H1 (cell line): ENCODE data around the gene PEAK3. TPM values are rescaled to one million over a fixed set of nuclear protein-coding genes. Genes with fewer than 3 reads are reported as not detected.

Experiments
- CTCF ChIA-PET: fragments of 300-600 bp; sonication (Branson Sonifier 250); formaldehyde crosslinking; loops from one replicate; lab custom pipeline; 2021; ENCODE audit not compliant: partially characterized antibody; lab: Charles Lee
- POLR2A ChIA-PET: fragments of 300-600 bp; sonication (Branson Sonifier 250); formaldehyde crosslinking; loops from one replicate; lab custom pipeline; 2021; ENCODE audit warnings: inconsistent platforms; ENCODE audit not compliant: partially characterized antibody; lab: Charles Lee
- DNase-seq, 2 experiments: peaks; one replicate each; pipeline versions ENCODE4 v3.0.0 to v3.0.0-alpha.2; 2010 to 2022; ENCODE audit warnings: low spot score in 2 of 2, low read depth in 1 of 2, mixed read lengths in 1 of 2
- FAIRE-seq: peaks from 2 replicates; lab custom pipeline; 2011; peaks lifted over from hg19 to GRCh38; lab: Jason Lieb, UNC
- H2AFZ ChIP-seq: 2 replicates; pipeline ENCODE4 v1.8.1; 2012; ENCODE audit warnings: low read length, inconsistent platforms
- H2AK5ac ChIP-seq: 2 replicates; pipeline ENCODE4 v1.6.1; 2013; ENCODE audit warnings: low read depth, low read length
- H2BK120ac ChIP-seq: replicated peaks from 2 replicates; pipeline ENCODE3; 2013; ENCODE audit warnings: low read depth, low read length, inconsistent platforms
- H2BK12ac ChIP-seq: 2 replicates; pipeline ENCODE4 v1.6.1; 2013; ENCODE audit warnings: low read depth, low read length
- H2BK15ac ChIP-seq: 2 replicates; pipeline ENCODE4 v1.6.1; 2013; ENCODE audit warnings: low read length
- H2BK20ac ChIP-seq: 2 replicates; pipeline ENCODE4 v1.6.1; 2013; ENCODE audit warnings: low read length
- H2BK5ac ChIP-seq: 2 replicates; pipeline ENCODE4 v1.6.1; 2013; ENCODE audit warnings: low read depth, low read length
- H3K14ac ChIP-seq: 2 replicates; pipeline ENCODE4 v1.6.1; 2013; ENCODE audit warnings: inconsistent platforms; ENCODE audit not compliant: insufficient read length
- H3K18ac ChIP-seq: 2 replicates; pipeline ENCODE4 v1.6.1; 2013; ENCODE audit warnings: low read length; ENCODE audit errors: extremely low read depth
- H3K23ac ChIP-seq: 2 replicates; pipeline ENCODE4 v1.6.1; 2013; ENCODE audit warnings: inconsistent platforms; ENCODE audit not compliant: insufficient read length
- H3K23me2 ChIP-seq: 2 replicates; pipeline ENCODE4 v1.6.1; 2013; ENCODE audit warnings: low read depth, low read length
- H3K27ac ChIP-seq: 2 replicates; pipeline ENCODE4 v1.6.1; 2011; ENCODE audit warnings: low read depth, low read length, inconsistent platforms
- H3K27me3 ChIP-seq, 4 experiments: replicated peaks in 1 of 4; 1 replicate in 1 of 4; 2 replicates in 3 of 4; pipeline versions ENCODE4 v1.6.1 to v1.8.1; 2011 to 2013; ENCODE audit warnings: low read length in 3 of 4, mild to moderate bottlenecking in 3 of 4, inconsistent platforms in 2 of 4, mixed read lengths in 2 of 4, moderate library complexity in 1 of 4; ENCODE audit not compliant: control insufficient read depth in 3 of 4, insufficient read depth in 3 of 4; ENCODE audit errors: extremely low read depth in 1 of 4
- H3K36me3 ChIP-seq, 4 experiments: 2 replicates each; pipeline versions ENCODE4 v1.6.1 to v1.8.1; 2011 to 2013; ENCODE audit warnings: mild to moderate bottlenecking in 4 of 4, low read length in 3 of 4, moderate library complexity in 2 of 4, control low read depth in 1 of 4, inconsistent platforms in 1 of 4; ENCODE audit not compliant: insufficient read depth in 4 of 4, control insufficient read depth in 2 of 4
- H3K4ac ChIP-seq: replicated peaks from 2 replicates; pipeline ENCODE3; 2013; ENCODE audit warnings: low read length, low read depth, mixed read lengths, inconsistent platforms; ENCODE audit not compliant: insufficient read length
- H3K4me1 ChIP-seq, 4 experiments: replicated peaks in 1 of 4; 1 replicate in 1 of 4; 2 replicates in 3 of 4; pipeline versions ENCODE4 v1.6.1 to v1.8.1; 2011 to 2013; ENCODE audit warnings: low read length in 3 of 4, inconsistent platforms in 2 of 4, mixed read lengths in 1 of 4; ENCODE audit not compliant: insufficient read depth in 4 of 4, control insufficient read depth in 3 of 4
- H3K4me2 ChIP-seq, 2 experiments: 2 replicates each; pipeline versions ENCODE4 v1.6.1 to v1.8.1; 2011 to 2013; ENCODE audit warnings: low read depth in 2 of 2, low read length in 2 of 2, control low read depth in 1 of 2, inconsistent platforms in 1 of 2, mild to moderate bottlenecking in 1 of 2; ENCODE audit not compliant: insufficient read depth in 1 of 2
- H3K4me3 ChIP-seq, 4 experiments: fragments of 200-600, 300-600 bp in 1 of 4; sonication (generic), shearing (Covaris generic), sonication (Bioruptor Twin) in 1 of 4; 2 replicates each; pipeline versions ENCODE4 v1.5.1 to v1.8.1; 2011 to 2016; ENCODE audit warnings: low read length in 4 of 4, low read depth in 3 of 4, control low read depth in 2 of 4, inconsistent platforms in 2 of 4, mild to moderate bottlenecking in 2 of 4, mixed read lengths in 1 of 4, moderate library complexity in 1 of 4; ENCODE audit not compliant: insufficient read depth in 2 of 4; ENCODE audit errors: extremely low read depth in 1 of 4
- H3K56ac ChIP-seq: replicated peaks from 2 replicates; pipeline ENCODE3; 2013; ENCODE audit warnings: low read depth, mild to moderate bottlenecking, mixed read lengths, low read length, inconsistent platforms; ENCODE audit not compliant: insufficient read length
- H3K79me1 ChIP-seq: 2 replicates; pipeline ENCODE4 v1.6.1; 2013; ENCODE audit warnings: low read depth, low read length, control low read depth
- H3K79me2 ChIP-seq, 2 experiments: 2 replicates each; pipeline versions ENCODE4 v1.6.1 to v1.8.1; 2012 to 2013; ENCODE audit warnings: low read length in 2 of 2, mild to moderate bottlenecking in 2 of 2, inconsistent platforms in 1 of 2; ENCODE audit not compliant: insufficient read depth in 2 of 2, control insufficient read depth in 1 of 2
- H3K9ac ChIP-seq, 4 experiments: replicated peaks in 1 of 4; 1 replicate in 1 of 4; 2 replicates in 3 of 4; pipeline versions ENCODE4 v1.6.1 to v1.8.1; 2011 to 2013; ENCODE audit warnings: low read depth in 3 of 4, low read length in 3 of 4, control low read depth in 2 of 4, mild to moderate bottlenecking in 2 of 4, moderate library complexity in 2 of 4, inconsistent platforms in 1 of 4; ENCODE audit errors: extremely low read depth in 1 of 4
- H3K9me3 ChIP-seq, 2 experiments: 2 replicates each; pipeline versions ENCODE4 v1.6.1 to v1.8.1; 2012 to 2013; ENCODE audit warnings: mild to moderate bottlenecking in 2 of 2, moderate library complexity in 2 of 2, control low read depth in 1 of 2, inconsistent platforms in 1 of 2, low read depth in 1 of 2, low read length in 1 of 2, mixed read lengths in 1 of 2; ENCODE audit not compliant: insufficient read depth in 2 of 2
- H4K20me1 ChIP-seq, 2 experiments: replicated peaks in 1 of 2; 2 replicates each; pipeline versions ENCODE3 to v1.8.1; 2011 to 2013; ENCODE audit warnings: inconsistent platforms in 2 of 2, low read length in 2 of 2, mild to moderate bottlenecking in 1 of 2; ENCODE audit not compliant: insufficient read depth in 2 of 2, control insufficient read depth in 1 of 2
- H4K5ac ChIP-seq: 2 replicates; pipeline ENCODE4 v1.6.1; 2013; ENCODE audit warnings: low read length, low read depth, mixed read lengths, inconsistent platforms; ENCODE audit not compliant: insufficient read length
- H4K8ac ChIP-seq: 2 replicates; pipeline ENCODE4 v1.8.0; 2013; ENCODE audit warnings: mild to moderate bottlenecking, moderate library complexity, low read length, inconsistent platforms; ENCODE audit not compliant: insufficient read depth; ENCODE audit errors: extremely low read depth
- H4K91ac ChIP-seq: replicated peaks from 2 replicates; pipeline ENCODE3; 2013; ENCODE audit warnings: low read length, mixed read lengths, inconsistent platforms; ENCODE audit not compliant: insufficient read length
- CTBP2 ChIP-seq: IDR thresholded peaks from 2 replicates; pipeline ENCODE4 v1.7.0; 2011; ENCODE audit warnings: borderline replicate concordance, mild to moderate bottlenecking, moderate library complexity, mixed read lengths, low read length; ENCODE audit not compliant: insufficient read depth, insufficient read length
- CTCF ChIP-seq, 3 experiments: IDR thresholded peaks; 1 replicate in 2 of 3; 2 replicates in 1 of 3; pipeline versions ENCODE4 v1.5.1 to v1.6.1; 2011; ENCODE audit warnings: low read length in 3 of 3, mild to moderate bottlenecking in 3 of 3, inconsistent platforms in 2 of 3, low read depth in 1 of 3, moderate library complexity in 1 of 3; ENCODE audit not compliant: insufficient read depth in 1 of 3; ENCODE audit errors: control extremely low read depth in 1 of 3
- KDM5A ChIP-seq: fragments of 200-600 bp; IDR thresholded peaks from 2 replicates; pipeline ENCODE4 v1.7.1; 2012; ENCODE audit warnings: mild to moderate bottlenecking, low read length, inconsistent platforms, mixed read lengths
- RXRA ChIP-seq: IDR thresholded peaks from 2 replicates; pipeline ENCODE4 v1.6.1; 2011; ENCODE audit warnings: low read depth, mild to moderate bottlenecking, low read length, moderate library complexity; ENCODE audit not compliant: insufficient read depth
- SP1 ChIP-seq: IDR thresholded peaks from 2 replicates; pipeline ENCODE4 v1.6.1; 2011; ENCODE audit warnings: low read depth, low read length
- TAF1 ChIP-seq: IDR thresholded peaks from 2 replicates; pipeline ENCODE4 v1.6.1; 2011; ENCODE audit warnings: mild to moderate bottlenecking, low read depth, low read length
- TAF7 ChIP-seq: optimal IDR thresholded peaks from 2 replicates; pipeline ENCODE3; 2011; ENCODE audit warnings: low read depth, mild to moderate bottlenecking, inconsistent platforms, low read length, moderate library complexity, borderline replicate concordance
- WGBS, 2 experiments: shearing (Covaris generic) in 1 of 2; methylation state at CpG; one replicate each; pipeline versions ENCODE4 v1.1.6 to v1.1.7; 2013 to 2015; ENCODE audit warnings: low lambda C conversion rate in 2 of 2, mixed read lengths in 2 of 2, inconsistent platforms in 1 of 2, low coverage in 1 of 2, missing lambda C conversion rate in 1 of 2; ENCODE audit not compliant: insufficient replicate concordance in 2 of 2, insufficient coverage in 1 of 2, insufficient read length in 1 of 2; ENCODE audit errors: extremely low coverage in 1 of 2, missing lambda C conversion rate in 1 of 2; 5-methylcytosine and 5-hydroxymethylcytosine counted together
- polyA plus RNA-seq, 7 experiments: library from polyadenylated mRNA; depleted of rRNA in 3 of 7; stranded (reverse) in 5 of 7; unstranded in 2 of 7; fragments of >200 nt in 5 of 7; fragments of 200-250 nt in 2 of 7; gene quantifications; 1 replicate in 5 of 7; 2 replicates in 1 of 7; 4 replicates in 1 of 7; pipeline versions ENCODE4 v1.2.1 to v1.2.3, GENCODE V29; 2011 to 2013; ENCODE audit warnings: missing spikeins in 2 of 7, mixed read lengths in 2 of 7
- total RNA-seq: library from RNA; stranded (reverse); fragmentation: NEBNext Ultra II Directional; extraction: Animal tissue kit (Norgen Biotek cat#: 25700); gene quantifications from 2 replicates; pipeline ENCODE4 v1.2.1, GENCODE V29; 2021
- TF ChIP-seq, protein P1 (sequence below): IDR thresholded peaks from 2 replicates; pipeline ENCODE4 v1.6.1; 2011; ENCODE audit warnings: low read depth, mild to moderate bottlenecking, low read length; ENCODE audit not compliant: insufficient read depth

Gene PEAK3
- total and polyA plus RNA-seq, 2 of the 8 experiments (the other 6 are each of a cell fraction or from before 2014, with no cell fraction given) = not detected

DNA sequence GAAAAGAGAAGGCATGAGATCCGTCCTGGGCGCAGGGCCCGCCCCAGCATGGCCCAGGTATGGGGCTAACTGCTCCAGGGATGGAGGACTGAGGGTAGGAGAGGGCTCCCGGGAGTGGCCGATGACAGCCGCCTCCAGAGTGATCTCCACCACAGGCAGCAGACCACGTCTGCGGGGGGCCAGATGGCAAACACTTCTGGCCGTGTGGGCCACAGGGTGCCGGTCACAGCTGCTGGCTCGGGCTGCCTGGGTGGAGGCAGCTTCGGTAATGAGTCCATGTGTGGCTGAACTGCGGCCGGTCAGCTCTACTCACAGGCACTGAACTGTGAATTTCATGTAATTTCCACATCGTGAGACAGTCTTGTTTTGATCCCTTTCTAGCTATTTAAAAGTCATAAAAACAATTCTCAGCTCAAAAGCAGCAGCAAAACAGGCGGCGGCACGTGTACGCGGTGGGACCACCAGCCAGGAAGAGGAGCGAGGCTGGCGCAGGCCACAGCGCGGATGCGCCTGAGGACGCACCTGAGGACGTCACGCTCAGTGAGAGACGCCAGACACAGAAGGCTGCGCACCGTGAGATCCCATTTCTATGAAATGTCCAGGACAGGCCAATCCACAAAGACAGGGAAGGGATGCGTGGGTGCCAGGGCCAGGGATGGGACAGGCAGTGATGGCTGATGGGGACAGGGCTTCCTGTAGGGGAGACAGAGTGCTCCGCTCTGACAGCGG lies 42.4 kb upstream of the PEAK3 start:
- POLR2A ChIA-PET = interaction anchor here (0.9 to 2.1 kb wide), 5 partner anchors 13 to 82 kb away, joined by 3 to 6 read pairs (median 4); no protein-coding TSS in a partner anchor
- no peak overlapping the region for H2BK20ac ChIP-seq

More for the DNA sequence above, 42.4 kb upstream of the PEAK3 start:
- H3K79me2 ChIP-seq = peaks cover 4 to 21% of the 10 kb centered on the region in 2 experiments; a peak in 3 of 4 replicates
- H3K9ac ChIP-seq = no peak overlapping the region
- no peak overlapping the region for H2AK5ac ChIP-seq
- no peak overlapping the region for H2BK12ac ChIP-seq
- H4K8ac ChIP-seq = 0 out of 2 replicates have a peak overlapping the region, but pooled peaks have one; percentile 44
- no peak overlapping the region for H2BK120ac ChIP-seq
- no peak overlapping the region for H3K4ac ChIP-seq
- H3K23ac ChIP-seq = no peak overlapping the region
- peaks cover 8% of the 10 kb centered on the region for H3K79me1 ChIP-seq
- H3K27ac ChIP-seq = 0 out of 2 replicates have a peak overlapping the region, but pooled peaks have one; percentile 15
- no peak overlapping the region for H4K5ac ChIP-seq
- TF ChIP-seq CTBP2 (no peak), RXRA (no peak), TAF7 (no peak), TAF1 (no peak), CTCF (IDR thresholded peaks at IDR 0.05; ENCODE audit: control extremely low read depth in 1 of 3, insufficient read depth in 1 of 3, low read depth in 1 of 3, low read length in 3 of 3) (no peak), KDM5A (no peak), SP1 (no peak)
- TF ChIP-seq, protein P1, sequence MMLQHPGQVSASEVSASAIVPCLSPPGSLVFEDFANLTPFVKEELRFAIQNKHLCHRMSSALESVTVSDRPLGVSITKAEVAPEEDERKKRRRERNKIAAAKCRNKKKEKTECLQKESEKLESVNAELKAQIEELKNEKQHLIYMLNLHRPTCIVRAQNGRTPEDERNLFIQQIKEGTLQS = no peak
- TF ChIP-seq, all 59 proteins: peak for 0
- Histone ChIP-seq H2BK15ac (no peak overlapping the region), H3K14ac (no peak overlapping the region), H3K18ac (no peak overlapping the region), H3K36me3 (peaks cover 0 to 11% (median 6%) of the 10 kb centered on the region in 4 experiments; a peak in 6 of 8 replicates), H3K4me1 (peaks cover 0 to 11% (median 3%) of the 10 kb centered on the region in 4 experiments; a peak in 5 of 7 replicates), H2BK5ac (no peak overlapping the region), H3K9me3 (no peaks in the 10 kb centered on the region), H3K23me2 (peaks cover 10% of the 10 kb centered on the region; the same call in 1 of the 2 replicates), H3K4me3 (no peak overlapping the region), H4K91ac (no peak overlapping the region), H3K56ac (no peak overlapping the region), H3K27me3 (no peaks in the 10 kb centered on the region), H3K4me2 (no peak overlapping the region), H2AFZ (no peak overlapping the region), H4K20me1 (peaks cover 0 to 9% of the 10 kb centered on the region in 2 experiments)
- DNase-seq (no peak), FAIRE-seq (no peak)
- CTCF ChIA-PET = interaction anchor here (4.2 kb wide), 1 partner anchor 8 kb away, joined by 25 read pairs; no protein-coding TSS in a partner anchor
- 93% methylated on average over 34 of the region's 34 CpGs; no CpG with 5 or more reads in 1 of the 2 experiments for WGBS, 2 experiments
